NCI-H345 treated with DMSO at 0.1 percent for 48 hours (cell line): ENCODE data around the gene AIFM3.
"Not testable (repeated sequence)": the region's sequence is repeated elsewhere in the genome, so short reads cannot be mapped to it uniquely, and the experiment has no call there.

ENCODE experiments used
- DNase-seq: peaks from one replicate; lab custom pipeline; 2025; ENCODE audit not compliant: unreplicated experiment; lab: John Stamatoyannopoulos, UW

The AIFM3 gene

GRCh38 chr22:20957102-20957682 lies 9.9 kb upstream of the AIFM3 start:
- DNase-seq = no peak

DNA sequence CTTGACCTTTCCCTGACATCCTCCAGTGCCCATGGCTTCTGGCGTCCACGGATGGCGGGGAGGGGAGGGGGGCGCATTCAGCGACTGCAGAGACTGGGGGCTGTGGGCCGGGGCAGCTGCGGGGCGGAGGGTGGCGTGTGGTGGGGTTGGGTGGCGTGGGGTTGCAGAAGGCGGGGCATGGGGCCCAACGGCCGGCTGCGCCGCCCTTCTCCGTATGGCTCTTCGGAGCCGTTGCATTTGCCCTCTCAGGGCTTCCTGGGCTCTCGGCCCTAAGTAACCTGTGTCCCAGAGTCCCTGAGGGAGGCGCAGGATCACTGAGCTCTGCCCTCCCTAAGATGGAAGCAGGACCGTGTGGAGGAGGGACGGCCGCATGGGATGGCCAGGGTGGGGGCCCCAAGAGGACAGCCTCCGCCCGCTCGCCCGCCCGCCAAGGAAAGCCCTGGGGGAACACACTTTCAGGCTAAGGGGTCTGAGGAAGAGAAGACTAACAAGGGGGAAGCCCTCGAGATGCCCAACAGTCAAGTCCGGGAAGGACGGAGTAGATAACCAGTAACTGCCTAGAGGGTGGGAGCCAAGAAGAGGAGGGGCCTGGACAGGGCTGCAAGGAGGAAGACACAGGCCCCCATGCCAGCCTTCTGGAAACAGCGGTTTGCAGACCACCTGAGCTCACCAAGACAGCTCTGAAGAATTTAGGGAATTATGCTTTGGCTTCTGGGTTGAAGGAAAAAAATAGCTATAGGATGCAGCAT lies 9.2 kb upstream of the AIFM3 start:
- DNase-seq = no peak

GRCh38 chr22:20959578-20960461 lies 7.2 kb upstream of the AIFM3 start:
- DNase-seq = no peak

DNA sequence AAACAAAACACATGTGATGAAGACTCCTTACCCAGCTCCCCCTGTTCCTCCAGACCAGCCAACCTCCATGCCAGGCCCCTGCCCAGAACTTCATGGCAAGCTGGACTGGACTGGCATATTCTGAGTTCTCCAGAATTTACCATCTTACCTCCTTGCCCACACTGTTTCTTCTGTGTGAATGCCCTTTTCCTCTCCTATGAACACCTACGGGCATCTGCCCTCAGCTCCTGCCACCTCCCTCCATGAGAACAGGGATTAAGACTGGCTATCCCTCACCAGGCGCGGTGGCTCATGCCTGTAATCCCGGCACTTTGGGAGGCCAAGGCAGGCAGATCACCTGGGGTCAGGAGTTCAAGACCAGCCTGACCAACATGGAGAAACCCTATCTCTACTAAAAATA lies 6.4 kb upstream of the AIFM3 start:
- DNase-seq = no peak

GRCh38 chr22:20962491-20962945 lies 4.5 kb upstream of the AIFM3 start:
- no peak for DNase-seq

GRCh38 chr22:20963201-20964052 lies 3.6 kb upstream of the AIFM3 start:
- no peak for DNase-seq

DNA sequence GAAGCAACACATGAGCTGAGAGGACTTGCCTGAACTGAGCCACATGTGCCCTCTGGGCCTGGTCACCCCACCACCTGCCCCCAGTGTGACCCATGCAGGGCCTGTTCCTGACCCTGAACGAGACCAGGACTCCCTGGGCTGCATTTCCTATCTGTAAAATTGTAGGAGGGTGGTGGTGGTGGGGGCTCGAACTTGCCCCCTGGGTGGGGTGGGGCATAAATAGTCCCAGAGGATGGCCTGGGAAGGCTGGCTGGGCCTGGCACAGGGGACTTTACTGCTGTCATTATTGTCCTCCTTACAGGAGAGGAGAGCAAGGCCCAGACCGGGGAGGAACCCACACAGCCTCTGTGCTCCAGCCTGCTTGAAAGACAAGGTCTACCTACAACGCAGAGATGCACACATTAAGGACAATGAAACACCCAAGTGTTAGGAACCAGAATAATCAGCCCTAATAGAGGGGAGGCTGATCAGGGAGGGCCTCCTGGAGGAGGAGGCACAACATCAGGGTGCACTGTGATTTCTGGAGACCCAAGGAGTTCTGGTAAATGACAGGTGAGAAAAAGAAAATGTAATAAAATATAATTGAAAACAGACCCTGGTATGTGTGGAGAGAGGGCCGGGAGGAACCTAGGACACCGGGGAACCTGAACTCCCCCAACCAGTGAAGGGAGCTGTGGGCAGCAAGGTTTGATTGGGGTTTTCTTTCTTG lies 2.8 kb upstream of the AIFM3 start:
- no peak for DNase-seq

DNA sequence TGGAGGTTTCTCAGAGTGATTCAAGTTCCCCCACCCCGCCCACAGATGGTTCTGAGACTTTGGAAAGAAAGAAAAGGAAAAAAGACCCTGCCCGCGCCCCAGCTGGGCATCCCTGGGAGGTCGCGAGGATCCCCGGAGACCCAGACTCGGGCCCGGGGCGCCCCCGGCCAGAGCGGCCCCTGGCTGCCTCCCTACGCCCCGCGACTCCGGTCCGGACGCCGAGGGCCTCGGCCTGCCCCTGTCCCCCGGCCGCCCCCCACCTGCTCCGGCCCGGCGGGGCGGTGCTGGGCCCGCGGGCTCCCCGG lies 2.3 kb upstream of the AIFM3 start:
- no peak for DNase-seq

DNA sequence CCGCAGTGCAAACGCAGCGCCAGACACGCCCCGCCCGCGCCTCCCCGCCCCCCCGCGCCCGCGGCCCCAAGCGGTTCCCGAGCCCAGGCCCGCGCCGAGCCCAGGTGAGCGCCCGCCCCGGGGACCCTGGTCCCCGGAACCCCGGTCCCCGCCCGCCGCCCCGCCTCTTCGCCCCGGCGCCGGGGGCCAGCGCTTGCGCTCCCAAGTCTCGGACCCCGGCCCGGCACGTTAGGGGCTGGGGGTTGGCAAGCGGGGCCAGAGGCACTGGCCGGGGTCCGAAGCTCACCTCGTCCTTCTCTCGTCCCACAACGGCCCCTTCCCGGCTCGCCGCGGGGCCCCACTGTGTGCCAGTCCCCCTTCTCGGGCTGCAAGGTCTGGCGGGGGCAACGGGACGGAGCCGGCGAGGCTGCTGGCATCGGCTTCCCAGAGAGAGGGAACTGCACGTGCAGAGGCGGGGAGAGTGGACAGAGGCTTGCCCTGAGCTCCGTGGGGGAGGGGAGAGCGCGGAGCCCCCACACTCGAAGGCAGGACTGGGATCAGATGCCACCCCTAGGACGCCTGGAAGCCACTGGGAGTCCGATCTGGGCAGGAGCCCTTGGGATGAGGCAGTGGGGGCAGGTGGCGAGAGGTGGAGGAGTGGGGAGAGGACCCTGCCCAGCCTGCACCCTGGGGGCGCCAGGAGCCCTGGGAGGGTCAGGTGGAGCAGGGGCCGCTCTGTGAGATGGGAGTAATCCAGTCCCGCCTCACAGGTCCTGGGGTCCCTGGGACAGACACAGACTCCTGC lies 1.8 kb upstream of the AIFM3 start:
- no peak for DNase-seq

DNA sequence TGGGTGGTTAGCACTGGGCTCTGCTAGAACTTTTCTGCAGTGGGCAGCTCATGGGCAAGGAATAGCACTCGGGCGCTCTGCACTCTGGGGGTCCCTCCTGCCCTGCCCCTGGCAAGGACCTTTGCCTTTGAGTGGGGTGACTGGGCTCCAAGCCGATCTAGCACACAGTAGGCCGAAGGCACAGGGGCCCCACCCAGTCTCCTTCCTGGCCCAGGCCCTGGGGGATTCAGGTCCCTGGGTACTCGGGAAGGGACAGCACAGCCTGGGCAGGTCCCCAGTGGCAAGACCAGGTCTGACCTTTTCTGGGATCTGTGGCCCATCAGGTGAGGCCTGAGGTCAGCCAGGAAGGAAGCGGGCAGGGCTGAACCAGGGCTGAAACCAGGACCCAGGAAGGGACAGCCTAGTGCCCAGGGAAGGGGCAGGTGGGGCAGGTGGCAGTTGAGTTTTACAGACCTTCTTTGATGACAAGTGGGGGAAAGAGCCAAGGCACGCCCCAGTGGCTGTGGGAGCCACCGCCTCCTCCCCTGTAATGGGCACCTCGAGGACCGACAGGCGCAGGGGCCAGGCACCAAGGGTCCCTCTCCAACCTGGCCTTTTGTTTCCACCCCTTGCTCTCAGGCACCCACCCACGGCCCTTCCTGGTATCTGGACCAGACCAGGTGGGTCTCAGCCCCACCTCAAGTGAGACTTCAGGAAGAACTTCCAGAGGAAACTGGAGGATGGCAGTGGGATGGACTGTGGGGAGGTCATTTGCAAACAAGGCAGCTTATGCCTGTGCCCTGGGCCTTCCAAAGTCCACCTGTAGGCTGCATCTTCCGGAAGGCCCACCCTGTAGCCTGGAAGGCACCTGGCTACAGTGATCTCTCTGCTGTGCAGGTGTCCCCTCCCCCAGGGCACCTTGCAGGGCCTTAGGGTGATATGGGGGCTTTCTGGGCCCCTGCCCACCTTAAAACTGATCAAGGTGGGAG lies 883 bp upstream of the AIFM3 start:
- no peak for DNase-seq

GRCh38 chr22:20967697-20968211 lies 699 bp downstream of the AIFM3 start:
- DNase-seq = no peak

DNA sequence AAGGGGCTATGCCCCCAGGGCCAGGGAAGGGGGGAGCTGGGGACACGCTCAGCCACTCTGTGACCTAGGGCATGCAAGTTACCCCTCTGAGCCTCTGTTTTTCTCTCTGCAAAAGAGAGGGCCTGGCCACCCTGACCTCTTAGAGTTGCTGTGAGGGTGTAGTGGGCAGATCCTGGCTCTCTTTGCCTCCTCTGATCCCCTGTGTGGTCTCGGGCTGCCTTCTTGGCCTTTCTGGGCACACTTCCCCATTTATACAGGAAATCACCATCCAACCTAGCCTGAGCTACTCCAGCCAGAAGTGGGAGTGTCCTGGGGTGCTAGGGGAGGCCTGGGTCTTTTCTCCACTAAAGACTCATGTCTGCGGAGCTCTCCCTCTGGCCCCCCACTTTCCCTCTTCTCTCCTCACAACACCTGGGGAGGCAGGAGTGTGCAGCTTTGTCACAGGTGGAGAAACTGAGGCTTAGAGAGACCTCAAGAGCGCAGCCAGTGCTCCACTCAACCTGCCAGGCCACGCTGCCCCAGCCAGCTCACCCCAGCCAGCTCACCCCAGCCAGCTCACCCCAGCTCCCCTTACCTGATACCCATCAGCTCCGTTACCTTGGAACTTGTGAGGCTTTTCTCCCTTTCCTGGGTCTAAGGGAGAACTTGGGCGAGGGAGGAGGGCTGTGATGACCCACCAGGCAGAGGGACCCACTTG lies 1.4 kb downstream of the AIFM3 start:
- DNase-seq = no peak

DNA sequence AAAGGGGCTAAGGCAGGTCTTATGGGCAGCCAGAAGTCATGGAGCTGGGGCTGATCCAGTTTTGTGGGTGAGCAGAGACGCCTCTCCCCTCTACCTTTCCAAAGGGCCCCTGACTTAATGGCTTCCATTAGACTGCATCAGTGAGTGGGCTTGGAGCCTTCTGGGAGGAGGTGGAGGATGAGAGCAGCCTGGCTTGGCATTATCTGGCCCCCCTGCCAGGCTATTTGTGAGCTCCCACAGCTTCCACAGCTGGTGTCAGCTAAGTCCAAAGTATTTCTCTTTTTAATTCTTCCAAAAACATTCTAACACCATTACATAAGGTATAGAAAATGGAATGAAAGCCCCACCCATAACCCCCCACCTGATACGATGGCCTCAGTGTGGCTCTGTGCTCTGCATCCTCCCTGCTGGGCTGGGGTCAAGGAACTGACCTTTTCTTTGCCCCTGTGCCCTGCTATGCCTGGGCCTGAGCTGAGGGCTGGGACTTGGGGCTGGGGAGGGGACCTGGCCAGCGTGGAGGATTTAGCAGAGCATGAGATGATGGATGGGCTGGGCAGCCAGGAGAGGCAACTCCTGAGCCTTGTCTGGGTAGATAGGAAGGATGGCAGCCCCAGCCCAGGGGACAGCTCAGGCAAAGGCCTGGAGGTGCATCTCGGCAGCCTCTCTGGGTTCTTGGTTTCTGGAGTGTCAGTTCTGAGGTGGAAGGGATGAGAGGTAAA lies 4.0 kb downstream of the AIFM3 start:
- no peak for DNase-seq

GRCh38 chr22:20972014-20972694 lies 5.1 kb downstream of the AIFM3 start:
- DNase-seq = not testable (repeated sequence)

- no peak for DNase-seq
Measured at GRCh38 chr22:20972933-20973577, 6.0 kb downstream of the AIFM3 start.
